Natural killer cell (primary cell): ENCODE results near the gene ASCC3. TPM values are rescaled to one million over a fixed set of nuclear protein-coding genes. Genes with fewer than 3 reads are reported as not detected.
"Not testable (repeated sequence)": the region's sequence is repeated elsewhere in the genome, so short reads cannot be mapped to it uniquely, and the experiment has no call there.

Source experiments
- ATAC-seq, 3 donors: fragments of 150-1000 bp in 2 of 3; fragments of 200-7000 bp in 1 of 3; cut with Tn5 transposase; 1 replicate in 1 of 3; 2 replicates in 2 of 3; pipeline ENCODE4 v1.10.0; 2021; ENCODE audit warnings: mild to moderate bottlenecking in 2 of 3, moderate library complexity in 2 of 3
- DNase-seq, 2 donors: peaks; one replicate each; pipeline versions ENCODE4 v3.0.0 to v3.0.0-alpha.2; 2013 to 2021; ENCODE audit warnings: mixed read lengths in 1 of 2
- H3K27ac ChIP-seq: one replicate; pipeline ENCODE4 v1.5.1; 2013; ENCODE audit warnings: mild to moderate bottlenecking, low read length
- H3K27me3 ChIP-seq: one replicate; pipeline ENCODE4 v1.6.1; 2013; ENCODE audit warnings: low read length; ENCODE audit not compliant: control insufficient read depth, insufficient read depth
- H3K36me3 ChIP-seq: one replicate; pipeline ENCODE4 v1.6.1; 2013; ENCODE audit warnings: low read length; ENCODE audit not compliant: control insufficient read depth, insufficient read depth
- H3K4me1 ChIP-seq: one replicate; pipeline ENCODE4 v1.6.1; 2013; ENCODE audit warnings: low read length; ENCODE audit not compliant: control insufficient read depth, insufficient read depth
- H3K4me3 ChIP-seq: one replicate; pipeline ENCODE4 v1.5.1; 2013; ENCODE audit warnings: low read length
- H3K9me3 ChIP-seq: one replicate; pipeline ENCODE4 v1.6.1; 2013; ENCODE audit warnings: low read length; ENCODE audit not compliant: control insufficient read depth, insufficient read depth
- H3K27ac Mint-ChIP-seq, 2 donors: one replicate each; pipeline ENCODE4 v1.8.0; 2022; ENCODE audit warnings: mild to moderate bottlenecking in 2 of 2, mixed read lengths in 2 of 2, moderate library complexity in 1 of 2
- H3K27me3 Mint-ChIP-seq, 2 donors: one replicate each; pipeline ENCODE4 v1.8.0; 2022; ENCODE audit warnings: low read depth in 2 of 2, mixed read lengths in 2 of 2
- H3K36me3 Mint-ChIP-seq: one replicate; pipeline ENCODE4 v1.8.0; 2022; ENCODE audit warnings: mixed read lengths
- H3K4me1 Mint-ChIP-seq, 2 donors: one replicate each; pipeline ENCODE4 v1.8.0; 2022; ENCODE audit warnings: mixed read lengths in 2 of 2
- H3K4me3 Mint-ChIP-seq: one replicate; pipeline ENCODE4 v1.8.0; 2022; ENCODE audit warnings: mild to moderate bottlenecking, moderate library complexity, mixed read lengths
- H3K9me3 Mint-ChIP-seq, 2 donors: one replicate each; pipeline ENCODE4 v1.8.0; 2022; ENCODE audit warnings: mixed read lengths in 2 of 2
- CTCF ChIP-seq: fragments of 200-600 bp; IDR thresholded peaks from one replicate; pipeline ENCODE4 v1.8.0; 2022; ENCODE audit warnings: antibody characterized with exemption
- WGBS: methylation state at CpG from one replicate; pipeline ENCODE4 v1.1.7; 2013; ENCODE audit warnings: missing lambda C conversion rate; ENCODE audit not compliant: insufficient coverage; 5-methylcytosine and 5-hydroxymethylcytosine counted together
- intact Hi-C: fragments of 100-400 bp; cut with micrococcal nuclease; formaldehyde crosslinking; loops from one replicate; pipeline ENCODE4 v1.14.2; 2022
- total RNA-seq, 4 donors: library from RNA; stranded (reverse); fragments of 120-200 nt in 1 of 4; gene quantifications; one replicate each; pipeline versions ENCODE4 v1.2.3 to v1.2.4, GENCODE V29; 2013 to 2022

ASCC3 gene
- total RNA-seq, 3 donors from 2014 or later (not counting 1 experiment from before 2014, with no cell fraction given): 42.3 to 50.0 (median 44.1) TPM

GRCh38 chr6:100838011-100838410, 43.1 kb downstream of the ASCC3 start:
- DNase-seq (no peak), ATAC-seq (no peak)
- H3K27ac ChIP-seq: no peak overlapping the region
- peaks cover 16 to 20% of the 10 kb centered on the region in 2 donors for H3K4me1 Mint-ChIP-seq
- H3K9me3 ChIP-seq: no peaks in the 10 kb centered on the region
- H3K4me3 Mint-ChIP-seq: no peak overlapping the region
- peaks cover 11% of the 10 kb centered on the region for H3K36me3 Mint-ChIP-seq
- H3K4me1 ChIP-seq: no peaks in the 10 kb centered on the region
- intact Hi-C loops: no loop called here
- no peaks in the 10 kb centered on the region for H3K27me3 ChIP-seq
- H3K9me3 Mint-ChIP-seq: peaks cover 0 to 2% of the 10 kb centered on the region in 2 donors
- no peak overlapping the region for H3K4me3 ChIP-seq
- no peaks in the 10 kb centered on the region for H3K36me3 ChIP-seq
- no peak overlapping the region for H3K27ac Mint-ChIP-seq
- H3K27me3 Mint-ChIP-seq: no peaks in the 10 kb centered on the region
- no peak for TF ChIP-seq CTCF

GRCh38 chr6:100833972-100834574, 47.1 kb downstream of the ASCC3 start:
- H3K27ac ChIP-seq: no peak overlapping the region
- H3K4me1 ChIP-seq: no peaks in the 10 kb centered on the region
- peaks cover 9 to 13% of the 10 kb centered on the region in 2 donors for H3K4me1 Mint-ChIP-seq
- H3K4me3 Mint-ChIP-seq: no peak overlapping the region
- DNase-seq (no peak), ATAC-seq (no peak)
- intact Hi-C loops: no loop called here
- no peak for TF ChIP-seq CTCF
- H3K9me3 Mint-ChIP-seq: peaks cover 0 to 2% of the 10 kb centered on the region in 2 donors
- 97% methylated on average over 3 of the region's 5 CpGs for WGBS
- H3K36me3 ChIP-seq: no peaks in the 10 kb centered on the region
- no peak overlapping the region for H3K4me3 ChIP-seq
- no peak overlapping the region for H3K27ac Mint-ChIP-seq
- no peaks in the 10 kb centered on the region for H3K27me3 Mint-ChIP-seq
- H3K36me3 Mint-ChIP-seq: peaks cover 11% of the 10 kb centered on the region
- H3K9me3 ChIP-seq: no peaks in the 10 kb centered on the region
- no peaks in the 10 kb centered on the region for H3K27me3 ChIP-seq

- H3K4me3 Mint-ChIP-seq, H3K36me3 ChIP-seq, H3K9me3 ChIP-seq, DNase-seq, H3K9me3 Mint-ChIP-seq, H3K36me3 Mint-ChIP-seq, H3K27me3 Mint-ChIP-seq, H3K4me3 ChIP-seq, intact Hi-C loops, H3K4me1 Mint-ChIP-seq, H3K27me3 ChIP-seq, H3K4me1 ChIP-seq, H3K27ac ChIP-seq, H3K27ac Mint-ChIP-seq, ATAC-seq: not testable (repeated sequence)
- WGBS: 98% methylated on average over 26 of the region's 27 CpGs
Measured at GRCh38 chr6:100829077-100829595, 52.0 kb downstream of the ASCC3 start.

- ATAC-seq: no peak
- DNase-seq: no peak
- intact Hi-C loops: no loop called here
- Mint-ChIP-seq H3K9me3 (no peaks in the 10 kb centered on the region), H3K27me3 (no peaks in the 10 kb centered on the region), H3K4me3 (no peak overlapping the region), H3K36me3 (no peaks in the 10 kb centered on the region), H3K27ac (no peak overlapping the region), H3K4me1 (peaks cover 14 to 20% of the 10 kb centered on the region in 2 donors)
- no peak for TF ChIP-seq CTCF
- H3K4me3 ChIP-seq: no peak overlapping the region
- no peaks in the 10 kb centered on the region for H3K27me3 ChIP-seq
- no peak overlapping the region for H3K27ac ChIP-seq
- no peaks in the 10 kb centered on the region for H3K9me3 ChIP-seq
- 95% methylated on average over 5 of the region's 5 CpGs for WGBS
- H3K36me3 ChIP-seq: no peaks in the 10 kb centered on the region
- no peaks in the 10 kb centered on the region for H3K4me1 ChIP-seq
Measured at GRCh38 chr6:100823041-100823440, 58.1 kb downstream of the ASCC3 start.
